ENCODE results near the gene CIC. TPM values are rescaled to one million over a fixed set of nuclear protein-coding genes. Genes with fewer than 3 reads are reported as not detected.
A peak's percentile ranks its signal among the peaks of the same experiment; 100 is the strongest.

Gene CIC
- total and polyA plus RNA-seq, 2 of the 13 experiments (the other 11 are each of a cell fraction or from before 2014, with no cell fraction given), result 5.9 to 8.0 TPM

DNA sequence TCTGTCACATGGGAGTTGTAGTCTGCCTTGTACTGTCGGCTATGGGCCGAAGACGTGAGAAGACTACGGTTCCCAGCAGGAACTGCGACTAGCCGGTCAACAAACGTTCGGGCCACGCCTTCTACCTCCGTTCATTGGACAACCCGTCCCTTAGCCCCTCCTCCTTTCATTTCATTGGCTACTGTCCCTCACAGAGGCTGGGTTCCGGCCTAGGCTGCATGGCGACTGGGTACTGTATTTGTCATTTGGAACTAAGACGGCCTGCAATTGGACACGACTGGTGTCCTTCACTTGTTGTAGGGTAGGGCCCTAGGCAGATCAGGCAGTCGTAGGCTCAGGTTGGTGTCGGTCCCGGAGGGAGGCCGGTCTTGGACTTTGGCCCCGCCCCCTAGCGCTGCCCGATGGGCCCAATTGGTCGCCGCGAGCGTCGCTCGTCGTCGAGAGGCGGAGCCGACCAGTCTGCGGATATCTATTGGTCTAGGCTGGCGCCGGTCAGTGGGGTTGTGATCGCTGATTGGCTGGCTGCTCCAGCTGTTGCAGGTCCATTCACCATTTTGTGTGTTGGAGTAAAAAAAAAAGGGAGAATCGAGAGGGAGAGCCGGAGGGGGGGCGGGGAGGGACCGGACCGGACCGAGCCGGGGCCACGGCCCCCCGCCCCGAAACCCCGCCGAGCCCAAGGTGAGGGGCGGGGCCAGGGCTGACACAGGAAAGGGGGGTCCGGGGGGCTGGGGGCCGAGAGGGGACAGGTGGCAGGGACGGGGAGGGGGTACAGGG, at the start of gene CIC (continued):
- TF ChIP-seq, protein P1, sequence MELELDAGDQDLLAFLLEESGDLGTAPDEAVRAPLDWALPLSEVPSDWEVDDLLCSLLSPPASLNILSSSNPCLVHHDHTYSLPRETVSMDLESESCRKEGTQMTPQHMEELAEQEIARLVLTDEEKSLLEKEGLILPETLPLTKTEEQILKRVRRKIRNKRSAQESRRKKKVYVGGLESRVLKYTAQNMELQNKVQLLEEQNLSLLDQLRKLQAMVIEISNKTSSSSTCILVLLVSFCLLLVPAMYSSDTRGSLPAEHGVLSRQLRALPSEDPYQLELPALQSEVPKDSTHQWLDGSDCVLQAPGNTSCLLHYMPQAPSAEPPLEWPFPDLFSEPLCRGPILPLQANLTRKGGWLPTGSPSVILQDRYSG (CRISPR knock-in tag; IDR thresholded peaks at IDR 0.05), result no peak
- TF ChIP-seq RFX1 (IDR thresholded peaks at IDR 0.05) (no peak), MLLT10 (CRISPR knock-in tag; IDR thresholded peaks at IDR 0.05) (no peak), ZNF354B (CRISPR knock-in tag; IDR thresholded peaks at IDR 0.05) (no peak), SP1 (IDR thresholded peaks at IDR 0.05) (peak; percentile 89), SP1 (CRISPR knock-in tag; IDR thresholded peaks at IDR 0.05) (peak; percentile 94), SMAD3 (CRISPR knock-in tag; IDR thresholded peaks at IDR 0.05) (no peak), NAIF1 (CRISPR knock-in tag; IDR thresholded peaks at IDR 0.05; ENCODE audit: borderline replicate concordance) (no peak), SP5 (CRISPR knock-in tag; IDR thresholded peaks at IDR 0.05; ENCODE audit: borderline replicate concordance, low read depth) (peak; percentile 15), HCFC1 (IDR thresholded peaks at IDR 0.05; ENCODE audit: low read depth, low read length) (peak; percentile 95), MEIS2 (CRISPR knock-in tag; IDR thresholded peaks at IDR 0.05) (no peak), RFX5 (IDR thresholded peaks at IDR 0.05; ENCODE audit: low read depth, low read length) (peak; percentile 77), MYNN (CRISPR knock-in tag; IDR thresholded peaks at IDR 0.05; ENCODE audit: low read depth) (no peak), ZSCAN31 (CRISPR knock-in tag; IDR thresholded peaks at IDR 0.05; ENCODE audit: low read depth) (0 out of 2 replicates have a peak, but pooled peaks have one; percentile 6), ZNF235 (CRISPR knock-in tag; IDR thresholded peaks at IDR 0.05; ENCODE audit: borderline replicate concordance) (no peak), ZNF296 (CRISPR knock-in tag; conservative IDR thresholded peaks at IDR 0.05) (no peak)
- TF ChIP-seq, protein P2, sequence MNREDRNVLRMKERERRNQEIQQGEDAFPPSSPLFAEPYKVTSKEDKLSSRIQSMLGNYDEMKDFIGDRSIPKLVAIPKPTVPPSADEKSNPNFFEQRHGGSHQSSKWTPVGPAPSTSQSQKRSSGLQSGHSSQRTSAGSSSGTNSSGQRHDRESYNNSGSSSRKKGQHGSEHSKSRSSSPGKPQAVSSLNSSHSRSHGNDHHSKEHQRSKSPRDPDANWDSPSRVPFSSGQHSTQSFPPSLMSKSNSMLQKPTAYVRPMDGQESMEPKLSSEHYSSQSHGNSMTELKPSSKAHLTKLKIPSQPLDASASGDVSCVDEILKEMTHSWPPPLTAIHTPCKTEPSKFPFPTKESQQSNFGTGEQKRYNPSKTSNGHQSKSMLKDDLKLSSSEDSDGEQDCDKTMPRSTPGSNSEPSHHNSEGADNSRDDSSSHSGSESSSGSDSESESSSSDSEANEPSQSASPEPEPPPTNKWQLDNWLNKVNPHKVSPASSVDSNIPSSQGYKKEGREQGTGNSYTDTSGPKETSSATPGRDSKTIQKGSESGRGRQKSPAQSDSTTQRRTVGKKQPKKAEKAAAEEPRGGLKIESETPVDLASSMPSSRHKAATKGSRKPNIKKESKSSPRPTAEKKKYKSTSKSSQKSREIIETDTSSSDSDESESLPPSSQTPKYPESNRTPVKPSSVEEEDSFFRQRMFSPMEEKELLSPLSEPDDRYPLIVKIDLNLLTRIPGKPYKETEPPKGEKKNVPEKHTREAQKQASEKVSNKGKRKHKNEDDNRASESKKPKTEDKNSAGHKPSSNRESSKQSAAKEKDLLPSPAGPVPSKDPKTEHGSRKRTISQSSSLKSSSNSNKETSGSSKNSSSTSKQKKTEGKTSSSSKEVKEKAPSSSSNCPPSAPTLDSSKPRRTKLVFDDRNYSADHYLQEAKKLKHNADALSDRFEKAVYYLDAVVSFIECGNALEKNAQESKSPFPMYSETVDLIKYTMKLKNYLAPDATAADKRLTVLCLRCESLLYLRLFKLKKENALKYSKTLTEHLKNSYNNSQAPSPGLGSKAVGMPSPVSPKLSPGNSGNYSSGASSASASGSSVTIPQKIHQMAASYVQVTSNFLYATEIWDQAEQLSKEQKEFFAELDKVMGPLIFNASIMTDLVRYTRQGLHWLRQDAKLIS (CRISPR knock-in tag; IDR thresholded peaks at IDR 0.05), result no peak
- TF ChIP-seq, protein P3, sequence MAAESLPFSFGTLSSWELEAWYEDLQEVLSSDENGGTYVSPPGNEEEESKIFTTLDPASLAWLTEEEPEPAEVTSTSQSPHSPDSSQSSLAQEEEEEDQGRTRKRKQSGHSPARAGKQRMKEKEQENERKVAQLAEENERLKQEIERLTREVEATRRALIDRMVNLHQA (CRISPR knock-in tag; IDR thresholded peaks at IDR 0.05), result no peak
- TF ChIP-seq, protein P4, sequence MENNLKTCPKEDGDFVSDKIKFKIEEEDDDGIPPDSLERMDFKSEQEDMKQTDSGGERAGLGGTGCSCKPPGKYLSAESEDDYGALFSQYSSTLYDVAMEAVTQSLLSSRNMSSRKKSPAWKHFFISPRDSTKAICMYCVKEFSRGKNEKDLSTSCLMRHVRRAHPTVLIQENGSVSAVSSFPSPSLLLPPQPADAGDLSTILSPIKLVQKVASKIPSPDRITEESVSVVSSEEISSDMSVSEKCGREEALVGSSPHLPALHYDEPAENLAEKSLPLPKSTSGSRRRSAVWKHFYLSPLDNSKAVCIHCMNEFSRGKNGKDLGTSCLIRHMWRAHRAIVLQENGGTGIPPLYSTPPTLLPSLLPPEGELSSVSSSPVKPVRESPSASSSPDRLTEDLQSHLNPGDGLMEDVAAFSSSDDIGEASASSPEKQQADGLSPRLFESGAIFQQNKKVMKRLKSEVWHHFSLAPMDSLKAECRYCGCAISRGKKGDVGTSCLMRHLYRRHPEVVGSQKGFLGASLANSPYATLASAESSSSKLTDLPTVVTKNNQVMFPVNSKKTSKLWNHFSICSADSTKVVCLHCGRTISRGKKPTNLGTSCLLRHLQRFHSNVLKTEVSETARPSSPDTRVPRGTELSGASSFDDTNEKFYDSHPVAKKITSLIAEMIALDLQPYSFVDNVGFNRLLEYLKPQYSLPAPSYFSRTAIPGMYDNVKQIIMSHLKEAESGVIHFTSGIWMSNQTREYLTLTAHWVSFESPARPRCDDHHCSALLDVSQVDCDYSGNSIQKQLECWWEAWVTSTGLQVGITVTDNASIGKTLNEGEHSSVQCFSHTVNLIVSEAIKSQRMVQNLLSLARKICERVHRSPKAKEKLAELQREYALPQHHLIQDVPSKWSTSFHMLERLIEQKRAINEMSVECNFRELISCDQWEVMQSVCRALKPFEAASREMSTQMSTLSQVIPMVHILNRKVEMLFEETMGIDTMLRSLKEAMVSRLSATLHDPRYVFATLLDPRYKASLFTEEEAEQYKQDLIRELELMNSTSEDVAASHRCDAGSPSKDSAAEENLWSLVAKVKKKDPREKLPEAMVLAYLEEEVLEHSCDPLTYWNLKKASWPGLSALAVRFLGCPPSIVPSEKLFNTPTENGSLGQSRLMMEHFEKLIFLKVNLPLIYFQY (CRISPR knock-in tag; IDR thresholded peaks at IDR 0.05; ENCODE audit: borderline replicate concordance), result no peak
- TF ChIP-seq, protein P5, sequence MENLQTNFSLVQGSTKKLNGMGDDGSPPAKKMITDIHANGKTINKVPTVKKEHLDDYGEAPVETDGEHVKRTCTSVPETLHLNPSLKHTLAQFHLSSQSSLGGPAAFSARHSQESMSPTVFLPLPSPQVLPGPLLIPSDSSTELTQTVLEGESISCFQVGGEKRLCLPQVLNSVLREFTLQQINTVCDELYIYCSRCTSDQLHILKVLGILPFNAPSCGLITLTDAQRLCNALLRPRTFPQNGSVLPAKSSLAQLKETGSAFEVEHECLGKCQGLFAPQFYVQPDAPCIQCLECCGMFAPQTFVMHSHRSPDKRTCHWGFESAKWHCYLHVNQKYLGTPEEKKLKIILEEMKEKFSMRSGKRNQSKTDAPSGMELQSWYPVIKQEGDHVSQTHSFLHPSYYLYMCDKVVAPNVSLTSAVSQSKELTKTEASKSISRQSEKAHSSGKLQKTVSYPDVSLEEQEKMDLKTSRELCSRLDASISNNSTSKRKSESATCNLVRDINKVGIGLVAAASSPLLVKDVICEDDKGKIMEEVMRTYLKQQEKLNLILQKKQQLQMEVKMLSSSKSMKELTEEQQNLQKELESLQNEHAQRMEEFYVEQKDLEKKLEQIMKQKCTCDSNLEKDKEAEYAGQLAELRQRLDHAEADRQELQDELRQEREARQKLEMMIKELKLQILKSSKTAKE (CRISPR knock-in tag; IDR thresholded peaks at IDR 0.05; ENCODE audit: borderline replicate concordance), result no peak
